HL-60 (cell line): ENCODE data around the gene SLC16A6.

Experiments used
- CTCF ChIP-seq: IDR thresholded peaks from one replicate; pipeline ENCODE4 v1.5.1; 2011; ENCODE audit warnings: low read length, control low read depth, inconsistent platforms; ENCODE audit not compliant: insufficient read depth
- GABPA ChIP-seq: IDR thresholded peaks from 2 replicates; pipeline ENCODE4 v1.6.1; 2012; ENCODE audit warnings: low read depth
- POLR2AphosphoS5 ChIP-seq: IDR thresholded peaks from 2 replicates; pipeline ENCODE4 v1.6.1; 2012; ENCODE audit warnings: low read depth
- REST ChIP-seq: IDR thresholded peaks from 2 replicates; pipeline ENCODE4 v1.6.1; 2012; ENCODE audit warnings: low read depth; ENCODE audit not compliant: insufficient replicate concordance

- no peak for TF ChIP-seq CTCF
- no peak for TF ChIP-seq POLR2AphosphoS5
- TF ChIP-seq GABPA: no peak
- no peak for TF ChIP-seq REST
Measured at GRCh38 chr17:68329331-68329730, 38.4 kb upstream of the SLC16A6 start.
